H9 (cell line): ENCODE results near the gene ENPP1. TPM values are rescaled to one million over a fixed set of nuclear protein-coding genes. Genes with fewer than 3 reads are reported as not detected.

Experiments
- DNase-seq: peaks from one replicate; pipeline ENCODE4 v3.0.0-alpha.2; 2017
- H2AFZ ChIP-seq: one replicate; pipeline ENCODE4 v1.6.1; 2013; ENCODE audit warnings: mild to moderate bottlenecking, low read length, control low read depth, moderate library complexity
- H2AK5ac ChIP-seq: 2 replicates; pipeline ENCODE4 v1.6.1; 2013; ENCODE audit warnings: low read length, control low read depth, mixed read lengths; ENCODE audit not compliant: insufficient read length
- H2BK120ac ChIP-seq: one replicate; pipeline ENCODE4 v1.6.1; 2013; ENCODE audit warnings: low read depth, mild to moderate bottlenecking, low read length, control low read depth, inconsistent platforms; ENCODE audit not compliant: poor library complexity, severe bottlenecking
- H2BK12ac ChIP-seq: 2 replicates; pipeline ENCODE4 v1.6.1; 2013; ENCODE audit warnings: low read length, control low read depth, mixed read lengths, low read depth; ENCODE audit not compliant: insufficient read length
- H2BK15ac ChIP-seq: 2 replicates; pipeline ENCODE4 v1.6.1; 2013; ENCODE audit warnings: low read depth, low read length, control low read depth
- H2BK20ac ChIP-seq: one replicate; pipeline ENCODE4 v1.6.1; 2013; ENCODE audit warnings: low read depth, mild to moderate bottlenecking, low read length, control low read depth, inconsistent platforms; ENCODE audit not compliant: poor library complexity, severe bottlenecking
- H2BK5ac ChIP-seq: 2 replicates; pipeline ENCODE4 v1.6.1; 2013; ENCODE audit warnings: low read length, control low read depth, mixed read lengths; ENCODE audit not compliant: insufficient read length
- H3K14ac ChIP-seq: 2 replicates; pipeline ENCODE4 v1.6.1; 2013; ENCODE audit warnings: low read length, control low read depth; ENCODE audit not compliant: insufficient read depth
- H3K18ac ChIP-seq: 2 replicates; pipeline ENCODE4 v1.6.1; 2013; ENCODE audit warnings: low read depth, mild to moderate bottlenecking, mixed read lengths, low read length, control low read depth; ENCODE audit not compliant: insufficient read length
- H3K23ac ChIP-seq: 2 replicates; pipeline ENCODE4 v1.6.1; 2013; ENCODE audit warnings: low read length, control low read depth, mixed read lengths, low read depth; ENCODE audit not compliant: insufficient read length
- H3K23me2 ChIP-seq: 2 replicates; pipeline ENCODE4 v1.6.1; 2013; ENCODE audit warnings: low read depth, mild to moderate bottlenecking, mixed read lengths, low read length, control low read depth; ENCODE audit not compliant: insufficient read length, poor library complexity, severe bottlenecking
- H3K27ac ChIP-seq: 2 replicates; pipeline ENCODE4 v1.5.1; 2013; ENCODE audit warnings: low read length, control low read depth, mixed read lengths, low read depth; ENCODE audit not compliant: insufficient read length
- H3K27me3 ChIP-seq: 2 replicates; pipeline ENCODE4 v1.6.1; 2013; ENCODE audit warnings: low read length, control low read depth, inconsistent platforms; ENCODE audit not compliant: insufficient read depth
- H3K4ac ChIP-seq: 2 replicates; pipeline ENCODE4 v1.6.1; 2013; ENCODE audit warnings: low read depth, mild to moderate bottlenecking, control low read depth, inconsistent platforms, low read length, moderate library complexity
- H3K4me1 ChIP-seq: 2 replicates; pipeline ENCODE4 v1.6.1; 2013; ENCODE audit warnings: low read length, control low read depth, inconsistent platforms; ENCODE audit not compliant: insufficient read depth
- H3K4me2 ChIP-seq: 2 replicates; pipeline ENCODE4 v1.6.1; 2013; ENCODE audit warnings: low read length, control low read depth, mixed read lengths; ENCODE audit not compliant: insufficient read length, insufficient read depth
- H3K56ac ChIP-seq: 2 replicates; pipeline ENCODE4 v1.6.1; 2013; ENCODE audit warnings: low read depth, mild to moderate bottlenecking, mixed read lengths, low read length, control low read depth; ENCODE audit not compliant: insufficient read length
- H3K79me1 ChIP-seq: 2 replicates; pipeline ENCODE4 v1.6.1; 2013; ENCODE audit warnings: low read depth, mild to moderate bottlenecking, moderate library complexity, low read length, control low read depth, inconsistent platforms; ENCODE audit not compliant: insufficient read depth, poor library complexity, severe bottlenecking
- H3K79me2 ChIP-seq: 2 replicates; pipeline ENCODE4 v1.6.1; 2013; ENCODE audit warnings: low read length, control low read depth, inconsistent platforms; ENCODE audit not compliant: insufficient read depth
- H3K9ac ChIP-seq: 2 replicates; pipeline ENCODE4 v1.6.1; 2013; ENCODE audit warnings: low read length, control low read depth, mixed read lengths; ENCODE audit not compliant: insufficient read length; ENCODE audit errors: extremely low read depth
- H3K9me3 ChIP-seq: one replicate; pipeline ENCODE4 v1.6.1; 2013; ENCODE audit warnings: low read depth, low read length, inconsistent platforms; ENCODE audit not compliant: control insufficient read depth
- H3T11ph ChIP-seq: one replicate; pipeline ENCODE4 v1.6.1; 2013; ENCODE audit warnings: mild to moderate bottlenecking, low read length, control low read depth, inconsistent platforms
- H4K20me1 ChIP-seq: one replicate; pipeline ENCODE4 v1.6.1; 2013; ENCODE audit not compliant: control insufficient read depth, insufficient read length, insufficient read depth
- H4K5ac ChIP-seq: 2 replicates; pipeline ENCODE4 v1.6.1; 2013; ENCODE audit warnings: low read depth, mild to moderate bottlenecking, mixed read lengths, low read length, control low read depth; ENCODE audit not compliant: insufficient read length
- H4K8ac ChIP-seq: replicated peaks from 2 replicates; pipeline ENCODE4 v1.6.1; 2013; ENCODE audit warnings: low read length, control low read depth, mixed read lengths, low read depth; ENCODE audit not compliant: insufficient read length
- H4K91ac ChIP-seq: 2 replicates; pipeline ENCODE4 v1.6.1; 2013; ENCODE audit warnings: low read depth, mild to moderate bottlenecking, moderate library complexity, mixed read lengths, low read length, control low read depth; ENCODE audit not compliant: insufficient read length
- H3K27ac Mint-ChIP-seq, 3 experiments: 2 replicates in 2 of 3; 3 replicates in 1 of 3; pipeline ENCODE4 v1.8.0; 2020 to 2021; ENCODE audit warnings: mixed read lengths in 3 of 3, mild to moderate bottlenecking in 1 of 3, moderate library complexity in 1 of 3
- H3K27me3 Mint-ChIP-seq: 2 replicates; pipeline ENCODE4 v1.8.0; 2021; ENCODE audit warnings: low read depth, mild to moderate bottlenecking, moderate library complexity, mixed read lengths
- H3K36me3 Mint-ChIP-seq, 3 experiments: 2 replicates in 2 of 3; 3 replicates in 1 of 3; pipeline ENCODE4 v1.8.0; 2020 to 2021; ENCODE audit warnings: low read depth in 3 of 3, mixed read lengths in 3 of 3; ENCODE audit not compliant: insufficient read depth in 1 of 3
- H3K4me1 Mint-ChIP-seq, 2 experiments: 2 replicates each; pipeline ENCODE4 v1.8.0; 2020; ENCODE audit warnings: mixed read lengths in 2 of 2
- H3K4me3 Mint-ChIP-seq, 2 experiments: 2 replicates in 1 of 2; 3 replicates in 1 of 2; pipeline ENCODE4 v1.8.0; 2020 to 2021; ENCODE audit warnings: mild to moderate bottlenecking in 2 of 2, mixed read lengths in 2 of 2, moderate library complexity in 1 of 2
- H3K9me3 Mint-ChIP-seq, 2 experiments: 2 replicates in 1 of 2; 3 replicates in 1 of 2; pipeline ENCODE4 v1.8.0; 2020; ENCODE audit warnings: mild to moderate bottlenecking in 2 of 2, mixed read lengths in 2 of 2, moderate library complexity in 1 of 2
- CTCF ChIP-seq: fragments of 200-600 bp; sonication (generic); conservative IDR thresholded peaks from 3 replicates; pipeline ENCODE4 v1.8.0; 2021; ENCODE audit warnings: antibody characterized with exemption, mild to moderate bottlenecking
- WGBS: extraction: QIAGEN DNeasy Blood & Tissue Kit; methylation state at CpG from one replicate; pipeline ENCODE4 v1.1.7; 2013; ENCODE audit warnings: missing lambda C conversion rate, low lambda C conversion rate, mixed read lengths; ENCODE audit not compliant: insufficient read length; ENCODE audit errors: extremely low coverage; 5-methylcytosine and 5-hydroxymethylcytosine counted together
- total RNA-seq: library from RNA; stranded (reverse); gene quantifications from 2 replicates; pipeline ENCODE4 v1.2.1, GENCODE V29; 2021

Gene ENPP1
- total RNA-seq, 1 experiment from 2014 or later: 22.5 TPM

- H2BK5ac ChIP-seq: no peak overlapping the region
- H3K9me3 ChIP-seq: no peaks in the 10 kb centered on the region
- no peaks in the 10 kb centered on the region for H3K79me2 ChIP-seq
- Mint-ChIP-seq H3K27me3 (no peaks in the 10 kb centered on the region), H3K4me3 (no peak overlapping the region), H3K27ac (no peak overlapping the region; a peak in 1 of 7 replicates), H3K4me1 (no peaks in the 10 kb centered on the region), H3K36me3 (peaks cover 22 to 36% (median 23%) of the 10 kb centered on the region in 3 experiments), H3K9me3 (no peaks in the 10 kb centered on the region)
- H3K4me1 ChIP-seq: no peaks in the 10 kb centered on the region
- no peak overlapping the region for H4K5ac ChIP-seq
- H3K79me1 ChIP-seq: no peaks in the 10 kb centered on the region
- no peaks in the 10 kb centered on the region for H4K20me1 ChIP-seq
- H3K56ac ChIP-seq: no peak overlapping the region
- H2AFZ ChIP-seq: no peak overlapping the region
- no peak overlapping the region for H3K9ac ChIP-seq
- WGBS: no CpG with 5 or more reads among the region's 1 CpG
- H2AK5ac ChIP-seq: no peak overlapping the region
- H2BK15ac ChIP-seq: no peak overlapping the region
- no peak overlapping the region for H2BK120ac ChIP-seq
- no peak overlapping the region for H3K23ac ChIP-seq
- no peak overlapping the region for H3K27ac ChIP-seq
- no peak overlapping the region for H3K4me2 ChIP-seq
- no peak overlapping the region for H4K8ac ChIP-seq
- H3K23me2 ChIP-seq: no peaks in the 10 kb centered on the region
- no peak for TF ChIP-seq CTCF
- no peak overlapping the region for H2BK20ac ChIP-seq
- no peak overlapping the region for H3K14ac ChIP-seq
- H3K4ac ChIP-seq: no peak overlapping the region
- no peak for DNase-seq
- no peak overlapping the region for H3K18ac ChIP-seq
- no peak overlapping the region for H2BK12ac ChIP-seq
- no peaks in the 10 kb centered on the region for H3K27me3 ChIP-seq
- H3T11ph ChIP-seq: no peak overlapping the region
- H4K91ac ChIP-seq: no peak overlapping the region
Measured at GRCh38 chr6:131875647-131876046, 67.8 kb downstream of the ENPP1 start.
